K562 (cell line): Measurements from ENCODE around the gene UQCRC1. TPM values are rescaled to one million over a fixed set of nuclear protein-coding genes. Genes with fewer than 3 reads are reported as not detected.

ENCODE experiments used
- ATAC-seq: fragments of 200-7000 bp; cut with Tn5 transposase; 3 replicates; pipeline ENCODE4 v1.9.1; 2020; ENCODE audit warnings: moderate library complexity
- BruUV-seq: library from RNA; stranded (reverse); fragments of 400-500 nt; replicated peaks from 2 replicates; lab custom pipeline; 2021; lab: Mats Ljungman, UMichigan
- CTCF ChIA-PET: fragments of 300-600 bp; formaldehyde crosslinking; extraction: SDS; loops from one replicate; lab custom pipeline; 2021; ENCODE audit warnings: low intra/inter-chr PET ratio; lab: Yijun Ruan, JAX
- POLR2A ChIA-PET: fragments of 300-600, 350-650 bp; sonication (Branson Sonifier 250); formaldehyde crosslinking; extraction: SDS; loops from one replicate; lab custom pipeline; 2021; ENCODE audit warnings: antibody characterized with exemption, inconsistent platforms; lab: Yijun Ruan, JAX
- DNase-seq, 4 experiments: peaks; one replicate each; pipeline versions ENCODE4 v3.0.0 to v3.0.0-alpha.2; 2011 to 2018; ENCODE audit warnings: low spot score in 3 of 4, mixed read lengths in 3 of 4; ENCODE audit errors: extremely low read depth in 1 of 4
- FAIRE-seq: peaks from 2 replicates; lab custom pipeline; 2011; peaks lifted over from hg19 to GRCh38; lab: Jason Lieb, UNC
- H2AFZ ChIP-seq: 2 replicates; pipeline ENCODE4 v1.6.0; 2011; ENCODE audit warnings: low read depth, low read length, control low read depth, inconsistent platforms
- H3K27ac ChIP-seq: fragments of 200-600 bp; 3 replicates; pipeline ENCODE4 v1.8.0; 2011; ENCODE audit warnings: low read depth, mild to moderate bottlenecking, control low read depth, inconsistent platforms, low read length, moderate library complexity, mixed read lengths; ENCODE audit errors: extremely low read depth
- H3K27me3 ChIP-seq, 2 experiments: fragments of 300-600 bp in 1 of 2; 2 replicates in 1 of 2; 3 replicates in 1 of 2; pipeline versions ENCODE4 v1.6.0 to v1.8.0; 2011; ENCODE audit warnings: inconsistent platforms in 2 of 2, low read length in 2 of 2, mild to moderate bottlenecking in 1 of 2, mixed read lengths in 1 of 2, moderate library complexity in 1 of 2; ENCODE audit not compliant: control insufficient read depth in 2 of 2, insufficient read depth in 2 of 2
- H3K36me3 ChIP-seq: fragments of 300-600 bp; 3 replicates; pipeline ENCODE4 v1.8.0; 2011; ENCODE audit warnings: mild to moderate bottlenecking, low read length, inconsistent platforms; ENCODE audit not compliant: control insufficient read depth, insufficient read depth
- H3K4me1 ChIP-seq, 2 experiments: fragments of 200-600 bp in 1 of 2; replicated peaks in 1 of 2; 2 replicates in 1 of 2; 3 replicates in 1 of 2; pipeline versions ENCODE4 v1.5.1 to v1.8.0; 2011; ENCODE audit warnings: inconsistent platforms in 2 of 2, low read length in 2 of 2, mild to moderate bottlenecking in 1 of 2, mixed read lengths in 1 of 2, moderate library complexity in 1 of 2; ENCODE audit not compliant: control insufficient read depth in 2 of 2, insufficient read depth in 2 of 2
- H3K4me2 ChIP-seq: 2 replicates; pipeline ENCODE4 v1.6.1; 2011; ENCODE audit warnings: low read length, control low read depth, inconsistent platforms, mixed read lengths; ENCODE audit not compliant: insufficient read depth
- H3K4me3 ChIP-seq: fragments of 200-600 bp; sonication (generic), shearing (Covaris generic); 2 replicates; pipeline ENCODE4 v1.5.1; 2016; ENCODE audit warnings: control low read depth, inconsistent platforms
- H3K79me2 ChIP-seq: fragments of 200-600 bp; 3 replicates; pipeline ENCODE4 v1.8.0; 2011; ENCODE audit warnings: low read length, inconsistent platforms; ENCODE audit not compliant: control insufficient read depth, insufficient read depth
- H3K9ac ChIP-seq, 2 experiments: 2 replicates each; pipeline versions ENCODE4 v1.6.0 to v1.6.1; 2011; ENCODE audit warnings: low read depth in 2 of 2, low read length in 2 of 2, control low read depth in 1 of 2, inconsistent platforms in 1 of 2, mild to moderate bottlenecking in 1 of 2, mixed read lengths in 1 of 2; ENCODE audit not compliant: insufficient read depth in 1 of 2
- H3K9me1 ChIP-seq: one replicate; pipeline ENCODE4 v1.6.0; 2011; ENCODE audit warnings: inconsistent platforms, mild to moderate bottlenecking, low read length, moderate library complexity; ENCODE audit not compliant: control insufficient read depth, insufficient read depth
- H3K9me3 ChIP-seq: replicated peaks from 2 replicates; pipeline ENCODE4 v1.5.1; 2011; ENCODE audit warnings: low read depth, low read length, inconsistent platforms; ENCODE audit not compliant: control insufficient read depth, insufficient read depth
- H4K20me1 ChIP-seq: replicated peaks from 2 replicates; pipeline ENCODE4 v1.6.1; 2011; ENCODE audit warnings: low read length, inconsistent platforms, mixed read lengths; ENCODE audit not compliant: control insufficient read depth, insufficient read depth
- NONO ChIP-seq, 2 experiments: fragments of 200-400 bp in 1 of 2; fragments of 450-650 bp in 1 of 2; formaldehyde crosslinking in 1 of 2; IDR thresholded peaks; 2 replicates each; pipeline ENCODE4 v1.6.1; 2017; ENCODE audit warnings: low read depth in 2 of 2, mild to moderate bottlenecking in 2 of 2, moderate library complexity in 2 of 2, low read length in 1 of 2
- NR1H2 ChIP-seq: sonication (generic); formaldehyde crosslinking; IDR thresholded peaks from 2 replicates; pipeline ENCODE4 v1.4.0; 2020; ENCODE audit warnings: mild to moderate bottlenecking, missing genetic modification reagents
- NR2F6 ChIP-seq: fragments of 450-650 bp; formaldehyde crosslinking; IDR thresholded peaks from 2 replicates; pipeline ENCODE4 v1.4.0; 2020; ENCODE audit warnings: mild to moderate bottlenecking
- PPARD ChIP-seq: fragments of 250-450 bp; sonication (Bioruptor Pico); IDR thresholded peaks from 2 replicates; pipeline ENCODE4 v1.8.0; 2022; ENCODE audit warnings: inconsistent platforms, mild to moderate bottlenecking, moderate library complexity
- ZNF121 ChIP-seq: sonication (generic); formaldehyde crosslinking; conservative IDR thresholded peaks from 2 replicates; pipeline ENCODE4 v1.8.0; 2022; ENCODE audit warnings: missing genetic modification reagents
- ZSCAN29 ChIP-seq: fragments of 450-650 bp; IDR thresholded peaks from 2 replicates; pipeline ENCODE4 v1.6.1; 2017
- WGBS: fragments of 100-300 bp; shearing (Covaris generic); methylation state at CpG from one replicate; pipeline ENCODE4 v1.1.6; 2016; ENCODE audit warnings: low coverage, mixed read lengths; ENCODE audit not compliant: insufficient coverage; ENCODE audit errors: missing lambda C conversion rate; 5-methylcytosine and 5-hydroxymethylcytosine counted together
- in situ Hi-C: fragments of 300-500 bp; cut with MboI; formaldehyde crosslinking; loops from 4 replicates; pipeline ENCODE4 v1.15.0; 2018; ENCODE audit warnings: inconsistent platforms, mixed read lengths
- intact Hi-C: fragments of 100-400 bp; cut with micrococcal nuclease; formaldehyde crosslinking; loops from 2 replicates; pipeline ENCODE4 v1.14.2; 2022
- polyA plus RNA-seq, 8 experiments: library from polyadenylated mRNA; depleted of rRNA in 4 of 8; stranded (reverse) in 5 of 8; unstranded in 3 of 8; fragments of >200 nt; fragmentation: Nextera tagmentation in 2 of 8; fragmentation: Illumina TruSeq in 1 of 8; extraction: Ambion mirVana in 2 of 8; extraction: Trizol in 1 of 8; gene quantifications; 2 replicates each; pipeline versions ENCODE4 v1.2.1 to v1.2.3, GENCODE V29; 2011 to 2014; ENCODE audit warnings: inconsistent platforms in 1 of 8, missing spikeins in 1 of 8
- total RNA-seq, 7 experiments: library from RNA; depleted of rRNA in 6 of 7; stranded (reverse); fragments of >200 nt in 6 of 7; fragmentation: Illumina TruSeq in 2 of 7; extraction: Trizol in 2 of 7; gene quantifications; 2 replicates each; pipeline versions ENCODE4 v1.2.1 to v1.2.3, GENCODE V29; 2011 to 2021; ENCODE audit warnings: low replicate concordance in 1 of 7
- TF ChIP-seq, protein P1 (sequence below): fragments of 450-650 bp; IDR thresholded peaks from one replicate; pipeline ENCODE4 v1.6.1; 2018; ENCODE audit warnings: mild to moderate bottlenecking, moderate library complexity; ENCODE audit not compliant: partially characterized antibody
- TF ChIP-seq, protein P2 (sequence below): sonication (generic); formaldehyde crosslinking; IDR thresholded peaks from 2 replicates; pipeline ENCODE4 v1.8.0; 2023; ENCODE audit warnings: missing genetic modification reagents, mild to moderate bottlenecking, borderline replicate concordance
- TF ChIP-seq, protein P3 (sequence below): fragments of 250-450 bp; sonication (Bioruptor Pico); IDR thresholded peaks from 2 replicates; pipeline ENCODE4 v1.8.0; 2021; ENCODE audit warnings: moderate library complexity, mild to moderate bottlenecking, inconsistent platforms

Gene UQCRC1
- total and polyA plus RNA-seq, 9 of the 15 experiments (the other 6 are each of a cell fraction or from before 2014, with no cell fraction given): 125 to 424 (median 268) TPM

DNA sequence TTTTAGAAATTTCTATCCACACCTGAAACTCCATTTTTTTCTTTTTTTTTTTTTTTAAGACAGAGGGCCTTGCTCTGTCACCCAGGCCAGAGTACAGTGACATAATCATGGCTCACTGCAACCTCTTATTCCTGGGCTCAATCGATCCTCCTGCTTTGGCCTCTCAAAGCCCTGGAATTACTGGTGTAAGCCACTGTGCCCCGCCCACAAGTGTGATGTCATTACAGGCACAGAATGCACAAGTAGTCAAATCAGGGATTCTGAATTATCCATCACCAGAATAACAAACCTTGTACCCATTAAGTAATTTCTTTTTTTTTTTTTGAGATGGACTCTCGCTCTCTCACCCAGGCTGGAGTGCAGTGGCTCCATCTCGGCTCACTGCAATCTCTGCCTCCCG, 1.9 kb downstream of the UQCRC1 start:
- FAIRE-seq (no peak), DNase-seq (no peak), ATAC-seq (no peak)
- intact Hi-C loops: no loop called here
- WGBS: 92% methylated on average over 5 of the region's 5 CpGs
- Histone ChIP-seq H3K79me2 (peaks cover 30% of the 10 kb centered on the region), H3K4me2 (no peak overlapping the region), H3K36me3 (peaks cover 55% of the 10 kb centered on the region; the same call in 2 of the 3 replicates), H3K9ac (no peak overlapping the region), H3K27me3 (no peaks in the 10 kb centered on the region), H2AFZ (no peak overlapping the region), H3K9me3 (no peaks in the 10 kb centered on the region), H3K27ac (no peak overlapping the region), H3K4me1 (peaks cover 4 to 13% of the 10 kb centered on the region in 2 experiments; a peak in 2 of 5 replicates), H3K4me3 (no peak overlapping the region), H4K20me1 (no peaks in the 10 kb centered on the region), H3K9me1 (no peaks in the 10 kb centered on the region)
- TF ChIP-seq NONO (IDR thresholded peaks at IDR 0.05; ENCODE audit: low read depth in 2 of 2, low read length in 1 of 2): no peak
- BruUV-seq: no TSS peak
- ChIA-PET CTCF (no interaction called here), POLR2A (no interaction called here)
- in situ Hi-C loops: no loop called here

DNA sequence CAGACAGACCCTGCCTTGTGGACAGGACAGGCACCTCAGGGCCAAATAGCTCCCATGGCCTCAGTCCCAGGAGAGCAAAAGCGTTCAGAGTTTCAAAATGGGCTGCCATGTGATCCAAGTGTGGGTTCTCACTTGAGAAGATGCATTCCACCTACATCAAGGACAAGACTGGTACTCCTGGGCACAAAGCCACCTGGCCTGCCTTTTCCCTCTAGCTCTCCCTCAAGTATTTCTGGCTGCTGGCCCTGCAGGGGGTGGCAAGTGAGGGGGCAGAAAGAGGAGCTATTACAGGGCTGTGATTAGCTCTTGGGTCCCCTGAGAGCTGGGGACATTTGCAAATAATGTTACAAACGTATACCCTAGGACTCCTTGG, 7.8 kb downstream of the UQCRC1 start:
- intact Hi-C loops: no loop called here
- Histone ChIP-seq H3K9me1 (no peaks in the 10 kb centered on the region), H3K4me2 (no peak overlapping the region), H3K79me2 (peaks cover 8% of the 10 kb centered on the region; the same call in 1 of the 3 replicates), H3K9me3 (no peaks in the 10 kb centered on the region), H3K27ac (no peak overlapping the region), H2AFZ (no peak overlapping the region), H3K36me3 (peaks cover 89% of the 10 kb centered on the region; the same call in 2 of the 3 replicates), H3K4me3 (no peak overlapping the region), H3K27me3 (no peaks in the 10 kb centered on the region), H3K4me1 (peaks cover 0 to 5% of the 10 kb centered on the region in 2 experiments; a peak in 2 of 5 replicates), H4K20me1 (no peaks in the 10 kb centered on the region), H3K9ac (no peak overlapping the region)
- in situ Hi-C loops: no loop called here
- WGBS: 93% methylated on average over 2 of the region's 2 CpGs
- BruUV-seq: no TSS peak
- ChIA-PET POLR2A (no interaction called here), CTCF (no interaction called here)
- FAIRE-seq (no peak), DNase-seq (no peak), ATAC-seq (no peak)
- TF ChIP-seq ZNF121 (CRISPR knock-in tag): no peak
- TF ChIP-seq, protein P1, sequence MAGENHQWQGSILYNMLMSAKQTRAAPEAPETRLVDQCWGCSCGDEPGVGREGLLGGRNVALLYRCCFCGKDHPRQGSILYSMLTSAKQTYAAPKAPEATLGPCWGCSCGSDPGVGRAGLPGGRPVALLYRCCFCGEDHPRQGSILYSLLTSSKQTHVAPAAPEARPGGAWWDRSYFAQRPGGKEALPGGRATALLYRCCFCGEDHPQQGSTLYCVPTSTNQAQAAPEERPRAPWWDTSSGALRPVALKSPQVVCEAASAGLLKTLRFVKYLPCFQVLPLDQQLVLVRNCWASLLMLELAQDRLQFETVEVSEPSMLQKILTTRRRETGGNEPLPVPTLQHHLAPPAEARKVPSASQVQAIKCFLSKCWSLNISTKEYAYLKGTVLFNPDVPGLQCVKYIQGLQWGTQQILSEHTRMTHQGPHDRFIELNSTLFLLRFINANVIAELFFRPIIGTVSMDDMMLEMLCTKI: no peak
- no peak for TF ChIP-seq ZSCAN29
- TF ChIP-seq NR1H2 (CRISPR knock-in tag): no peak
- TF ChIP-seq NR2F6 (CRISPR knock-in tag): no peak
- no peak for TF ChIP-seq PPARD (CRISPR knock-in tag)
- TF ChIP-seq, protein P2, sequence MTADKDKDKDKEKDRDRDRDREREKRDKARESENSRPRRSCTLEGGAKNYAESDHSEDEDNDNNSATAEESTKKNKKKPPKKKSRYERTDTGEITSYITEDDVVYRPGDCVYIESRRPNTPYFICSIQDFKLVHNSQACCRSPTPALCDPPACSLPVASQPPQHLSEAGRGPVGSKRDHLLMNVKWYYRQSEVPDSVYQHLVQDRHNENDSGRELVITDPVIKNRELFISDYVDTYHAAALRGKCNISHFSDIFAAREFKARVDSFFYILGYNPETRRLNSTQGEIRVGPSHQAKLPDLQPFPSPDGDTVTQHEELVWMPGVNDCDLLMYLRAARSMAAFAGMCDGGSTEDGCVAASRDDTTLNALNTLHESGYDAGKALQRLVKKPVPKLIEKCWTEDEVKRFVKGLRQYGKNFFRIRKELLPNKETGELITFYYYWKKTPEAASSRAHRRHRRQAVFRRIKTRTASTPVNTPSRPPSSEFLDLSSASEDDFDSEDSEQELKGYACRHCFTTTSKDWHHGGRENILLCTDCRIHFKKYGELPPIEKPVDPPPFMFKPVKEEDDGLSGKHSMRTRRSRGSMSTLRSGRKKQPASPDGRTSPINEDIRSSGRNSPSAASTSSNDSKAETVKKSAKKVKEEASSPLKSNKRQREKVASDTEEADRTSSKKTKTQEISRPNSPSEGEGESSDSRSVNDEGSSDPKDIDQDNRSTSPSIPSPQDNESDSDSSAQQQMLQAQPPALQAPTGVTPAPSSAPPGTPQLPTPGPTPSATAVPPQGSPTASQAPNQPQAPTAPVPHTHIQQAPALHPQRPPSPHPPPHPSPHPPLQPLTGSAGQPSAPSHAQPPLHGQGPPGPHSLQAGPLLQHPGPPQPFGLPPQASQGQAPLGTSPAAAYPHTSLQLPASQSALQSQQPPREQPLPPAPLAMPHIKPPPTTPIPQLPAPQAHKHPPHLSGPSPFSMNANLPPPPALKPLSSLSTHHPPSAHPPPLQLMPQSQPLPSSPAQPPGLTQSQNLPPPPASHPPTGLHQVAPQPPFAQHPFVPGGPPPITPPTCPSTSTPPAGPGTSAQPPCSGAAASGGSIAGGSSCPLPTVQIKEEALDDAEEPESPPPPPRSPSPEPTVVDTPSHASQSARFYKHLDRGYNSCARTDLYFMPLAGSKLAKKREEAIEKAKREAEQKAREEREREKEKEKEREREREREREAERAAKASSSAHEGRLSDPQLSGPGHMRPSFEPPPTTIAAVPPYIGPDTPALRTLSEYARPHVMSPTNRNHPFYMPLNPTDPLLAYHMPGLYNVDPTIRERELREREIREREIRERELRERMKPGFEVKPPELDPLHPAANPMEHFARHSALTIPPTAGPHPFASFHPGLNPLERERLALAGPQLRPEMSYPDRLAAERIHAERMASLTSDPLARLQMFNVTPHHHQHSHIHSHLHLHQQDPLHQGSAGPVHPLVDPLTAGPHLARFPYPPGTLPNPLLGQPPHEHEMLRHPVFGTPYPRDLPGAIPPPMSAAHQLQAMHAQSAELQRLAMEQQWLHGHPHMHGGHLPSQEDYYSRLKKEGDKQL: no peak
- TF ChIP-seq, protein P3, sequence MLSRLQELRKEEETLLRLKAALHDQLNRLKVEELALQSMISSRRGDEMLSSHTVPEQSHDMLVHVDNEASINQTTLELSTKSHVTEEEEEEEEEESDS (CRISPR knock-in tag): no peak
